Duodenal mucosa (tissue), 2 donors: Measurements from ENCODE around the gene EIF4EBP2.

ENCODE experiments used
- H3K27ac ChIP-seq: one replicate; pipeline ENCODE4 v1.7.0; 2013; ENCODE audit warnings: low read depth, low read length
- H3K27me3 ChIP-seq, 2 donors: one replicate each; pipeline ENCODE4 v1.7.0; 2013; ENCODE audit warnings: low read length in 2 of 2, control low read depth in 1 of 2; ENCODE audit not compliant: insufficient read depth in 2 of 2, control insufficient read depth in 1 of 2
- H3K36me3 ChIP-seq, 2 donors: one replicate each; pipeline ENCODE4 v1.7.0; 2013; ENCODE audit warnings: low read length in 2 of 2, control low read depth in 1 of 2; ENCODE audit not compliant: insufficient read depth in 2 of 2, control insufficient read depth in 1 of 2
- H3K4me1 ChIP-seq, 2 donors: one replicate each; pipeline ENCODE4 v1.7.0; 2013; ENCODE audit warnings: low read length in 2 of 2, control low read depth in 1 of 2; ENCODE audit not compliant: insufficient read depth in 2 of 2, control insufficient read depth in 1 of 2
- H3K4me3 ChIP-seq, 2 donors: one replicate each; pipeline ENCODE4 v1.7.0; 2013; ENCODE audit warnings: low read length in 2 of 2, low read depth in 1 of 2
- H3K9ac ChIP-seq, 2 donors: one replicate each; pipeline ENCODE4 v1.7.0; 2013; ENCODE audit warnings: low read length in 2 of 2, low read depth in 1 of 2
- H3K9me3 ChIP-seq, 2 donors: one replicate each; pipeline ENCODE4 v1.7.0; 2013; ENCODE audit warnings: low read length in 2 of 2, control low read depth in 1 of 2; ENCODE audit not compliant: control insufficient read depth in 1 of 2

EIF4EBP2 gene

DNA sequence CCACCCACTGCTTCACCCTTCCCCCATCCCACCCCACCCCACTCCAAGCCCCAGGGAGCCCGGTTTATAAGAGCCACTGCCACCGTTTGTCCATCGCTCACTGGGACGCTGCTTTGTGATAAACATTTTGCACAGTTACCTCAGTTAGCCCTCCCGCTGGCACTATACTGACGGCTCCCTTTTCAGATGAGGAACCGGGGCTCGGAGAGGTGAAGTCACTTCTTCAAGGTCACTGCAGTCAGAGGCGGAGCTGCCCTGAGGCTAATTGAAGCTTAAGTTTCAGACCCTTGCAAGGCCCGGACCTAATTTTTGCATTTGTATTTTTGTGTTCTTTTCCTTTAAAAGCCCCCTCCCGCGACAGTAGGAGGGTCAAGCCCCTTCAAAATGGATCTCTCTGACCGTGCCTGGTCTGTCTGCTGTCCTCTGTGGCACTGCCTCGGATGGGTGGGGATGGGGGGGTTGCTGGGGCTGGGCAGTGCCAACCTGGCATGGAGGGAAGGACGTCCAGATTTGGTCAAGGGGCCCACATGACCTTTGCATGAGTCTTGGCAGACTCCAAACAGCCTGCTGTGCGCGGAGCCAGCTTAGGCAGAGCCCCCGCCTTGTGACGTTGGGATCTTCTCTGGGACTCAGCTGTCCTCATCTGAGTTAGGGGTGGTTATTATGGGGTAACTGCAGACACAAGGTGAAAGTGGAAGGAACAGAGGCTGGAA lies 55.3 kb downstream of the EIF4EBP2 start:
- no peak overlapping the region for H3K27ac ChIP-seq
- H3K27me3 ChIP-seq: peaks cover 20 to 26% of the 10 kb centered on the region in 2 donors
- H3K4me3 ChIP-seq: no peak overlapping the region
- H3K4me1 ChIP-seq: peaks cover 0 to 6% of the 10 kb centered on the region in 2 donors
- H3K9ac ChIP-seq: no peak overlapping the region
- no peaks in the 10 kb centered on the region for H3K9me3 ChIP-seq
- no peaks in the 10 kb centered on the region for H3K36me3 ChIP-seq

DNA sequence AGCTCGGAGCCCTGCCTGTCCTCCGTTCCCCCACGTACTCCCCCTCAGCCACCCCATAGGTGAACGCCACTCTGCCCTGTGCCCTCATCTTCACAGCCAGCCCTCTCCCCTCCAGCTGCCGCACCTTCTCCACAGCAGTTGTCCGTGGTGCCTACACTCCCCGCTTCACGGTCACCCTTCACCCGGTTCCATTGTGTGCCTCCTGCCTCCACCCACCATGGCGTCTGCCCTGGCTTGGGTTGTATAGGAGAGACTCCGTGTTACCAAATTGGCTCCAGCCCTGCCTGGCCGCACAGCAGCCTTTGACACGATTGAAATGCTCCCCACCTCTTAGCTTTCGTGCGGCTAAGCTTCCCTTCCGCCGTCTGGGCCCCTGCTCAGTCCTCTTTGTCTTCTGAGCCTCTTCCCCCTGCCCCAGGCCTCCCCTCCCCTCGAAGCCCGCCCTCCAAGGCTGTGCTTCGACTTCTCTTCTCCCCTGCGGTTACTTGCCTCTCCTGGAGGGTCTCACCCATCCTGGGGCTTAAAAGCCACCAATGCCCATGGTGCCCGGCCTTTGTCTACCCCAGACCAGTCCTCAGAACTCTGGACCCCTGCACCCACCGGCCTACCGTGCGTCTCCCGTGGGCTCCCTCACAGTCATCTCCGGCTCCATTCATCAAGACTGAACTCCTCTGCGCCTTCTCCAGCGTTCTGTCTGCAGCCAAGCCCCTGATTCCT lies 56.0 kb downstream of the EIF4EBP2 start:
- no peak overlapping the region for H3K9ac ChIP-seq
- peaks cover 20 to 26% of the 10 kb centered on the region in 2 donors for H3K27me3 ChIP-seq
- H3K4me3 ChIP-seq: no peak overlapping the region
- H3K4me1 ChIP-seq: peaks cover 0 to 6% of the 10 kb centered on the region in 2 donors
- H3K9me3 ChIP-seq: no peaks in the 10 kb centered on the region
- no peaks in the 10 kb centered on the region for H3K36me3 ChIP-seq
- no peak overlapping the region for H3K27ac ChIP-seq

DNA sequence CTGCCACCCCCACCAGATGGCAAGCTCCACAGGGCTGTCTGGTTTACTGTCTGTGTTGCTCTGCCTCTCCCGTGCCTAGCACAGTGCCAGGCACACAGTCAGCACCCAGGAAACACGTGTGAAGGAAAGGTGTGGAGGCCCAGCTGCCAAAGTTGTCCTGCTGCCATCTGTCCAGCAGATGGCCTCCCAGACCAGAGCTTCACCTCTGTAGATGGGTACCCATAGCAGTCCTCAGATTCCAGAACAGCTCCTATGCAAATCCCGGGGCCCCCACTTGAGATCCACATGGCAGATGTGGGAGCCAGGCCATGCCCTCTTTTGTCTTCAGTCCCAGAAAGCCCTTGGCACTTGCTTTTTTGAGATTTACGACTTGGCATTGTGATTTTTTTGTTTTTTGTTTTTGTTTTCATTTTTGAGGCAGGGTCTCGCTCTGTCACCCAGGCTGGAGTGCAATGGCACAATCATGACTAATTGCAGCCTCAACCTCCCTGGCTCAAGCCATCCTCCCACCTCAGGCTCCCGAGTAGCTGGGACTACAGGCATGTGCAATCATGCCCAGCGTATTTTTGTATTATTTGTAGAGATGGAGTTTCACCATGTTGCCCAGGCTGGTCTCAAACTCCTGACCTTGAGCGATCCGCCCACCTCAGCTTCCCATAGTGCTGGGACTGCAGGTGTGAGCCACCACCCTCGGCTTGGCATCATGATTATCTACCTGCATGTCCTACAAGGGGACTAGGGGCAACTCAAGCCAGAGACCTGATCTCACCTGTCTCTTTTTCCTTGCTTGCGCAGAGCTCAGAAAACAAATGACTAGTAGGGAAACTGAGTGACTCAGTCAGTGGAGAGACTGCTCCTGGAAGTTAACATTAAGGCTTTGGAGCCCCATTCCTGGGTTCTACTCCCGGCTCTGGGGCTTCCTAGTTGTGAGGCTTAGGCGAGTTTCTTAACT lies 57.7 kb downstream of the EIF4EBP2 start:
- H3K36me3 ChIP-seq: no peaks in the 10 kb centered on the region
- no peak overlapping the region for H3K27ac ChIP-seq
- peaks cover 14 to 20% of the 10 kb centered on the region in 2 donors for H3K27me3 ChIP-seq
- H3K4me3 ChIP-seq: no peak overlapping the region
- peaks cover 0 to 6% of the 10 kb centered on the region in 2 donors for H3K4me1 ChIP-seq
- H3K9ac ChIP-seq: no peak overlapping the region
- H3K9me3 ChIP-seq: no peaks in the 10 kb centered on the region

DNA sequence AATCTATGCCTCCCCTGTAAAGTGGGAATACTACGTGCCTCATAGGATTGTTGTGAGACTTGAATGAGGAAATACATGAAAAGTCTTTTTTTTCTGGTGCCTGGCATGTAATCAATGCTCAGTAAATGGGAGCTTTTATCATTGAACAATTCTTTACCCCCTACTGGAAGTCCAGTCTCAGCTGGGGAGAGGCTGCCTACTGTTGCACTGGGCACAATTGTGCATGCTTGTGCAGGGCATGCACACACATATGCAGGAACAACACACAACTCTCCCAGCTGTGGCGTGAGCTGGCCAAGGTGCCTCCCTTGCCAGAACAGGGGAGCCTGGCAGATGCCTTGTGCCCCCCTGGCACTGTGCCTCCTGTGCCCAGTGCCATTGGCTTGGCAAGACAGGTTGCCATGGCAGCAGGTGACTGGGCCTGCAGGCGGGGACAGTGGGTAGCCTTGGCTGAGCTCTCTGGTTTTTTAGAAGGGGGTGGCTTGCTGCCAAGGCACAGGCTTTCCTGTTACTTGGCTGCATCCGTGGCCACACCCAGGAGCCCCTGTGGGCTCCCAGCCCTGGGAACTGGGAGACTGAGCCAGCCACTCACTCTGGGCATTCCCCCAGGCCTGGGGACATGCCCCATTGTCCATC lies 58.5 kb downstream of the EIF4EBP2 start:
- H3K9ac ChIP-seq: no peak overlapping the region
- no peaks in the 10 kb centered on the region for H3K36me3 ChIP-seq
- H3K4me3 ChIP-seq: no peak overlapping the region
- peaks cover 0 to 6% of the 10 kb centered on the region in 2 donors for H3K4me1 ChIP-seq
- peaks cover 10 to 20% of the 10 kb centered on the region in 2 donors for H3K27me3 ChIP-seq
- H3K27ac ChIP-seq: no peak overlapping the region
- H3K9me3 ChIP-seq: no peaks in the 10 kb centered on the region

DNA sequence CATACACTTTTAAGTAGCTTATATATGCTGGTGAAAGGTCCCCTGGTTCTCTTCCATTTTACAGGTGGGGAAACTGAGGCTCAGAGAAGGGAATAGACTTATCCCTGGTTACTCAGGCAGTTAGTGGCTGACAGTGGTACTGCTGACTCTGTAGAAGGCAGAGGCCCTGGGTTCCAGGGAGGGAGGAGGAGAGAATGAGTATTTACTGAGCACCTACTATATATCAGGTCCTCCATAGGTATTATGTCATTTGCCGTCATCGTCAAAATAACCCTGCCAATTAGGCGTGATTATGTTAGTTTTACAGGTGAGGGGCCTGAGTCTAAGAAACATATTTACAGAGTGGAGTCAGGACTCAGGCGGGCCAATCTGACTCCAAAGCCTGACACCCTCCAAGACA lies 61.3 kb downstream of the EIF4EBP2 start:
- no peaks in the 10 kb centered on the region for H3K27me3 ChIP-seq
- H3K4me3 ChIP-seq: no peak overlapping the region
- no peaks in the 10 kb centered on the region for H3K9me3 ChIP-seq
- H3K4me1 ChIP-seq: no peaks in the 10 kb centered on the region
- H3K9ac ChIP-seq: no peak overlapping the region
- no peaks in the 10 kb centered on the region for H3K36me3 ChIP-seq
- H3K27ac ChIP-seq: no peak overlapping the region

DNA sequence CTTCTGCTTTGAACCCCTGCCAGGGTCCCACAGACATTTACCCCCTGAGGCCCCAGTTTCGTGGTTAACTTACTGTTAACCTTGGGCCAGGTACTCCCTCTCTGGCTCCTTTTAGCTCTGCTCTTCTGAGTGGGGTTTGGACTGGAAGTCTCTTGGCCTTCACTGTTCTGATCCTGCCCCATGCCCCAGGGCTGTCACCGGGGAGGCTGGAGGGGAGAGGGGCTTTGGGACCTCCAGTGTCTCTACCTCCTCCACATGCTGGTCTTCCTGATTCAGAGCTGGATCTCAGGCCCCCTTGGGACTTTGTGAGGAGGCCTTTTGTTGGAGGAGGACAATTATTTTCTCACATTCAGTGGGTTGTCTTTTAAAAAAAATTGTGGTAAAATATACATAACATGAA lies 61.9 kb downstream of the EIF4EBP2 start:
- H3K36me3 ChIP-seq: no peaks in the 10 kb centered on the region
- H3K4me3 ChIP-seq: no peak overlapping the region
- H3K27ac ChIP-seq: no peak overlapping the region
- H3K9me3 ChIP-seq: no peaks in the 10 kb centered on the region
- no peaks in the 10 kb centered on the region for H3K27me3 ChIP-seq
- no peak overlapping the region for H3K9ac ChIP-seq
- H3K4me1 ChIP-seq: no peaks in the 10 kb centered on the region

DNA sequence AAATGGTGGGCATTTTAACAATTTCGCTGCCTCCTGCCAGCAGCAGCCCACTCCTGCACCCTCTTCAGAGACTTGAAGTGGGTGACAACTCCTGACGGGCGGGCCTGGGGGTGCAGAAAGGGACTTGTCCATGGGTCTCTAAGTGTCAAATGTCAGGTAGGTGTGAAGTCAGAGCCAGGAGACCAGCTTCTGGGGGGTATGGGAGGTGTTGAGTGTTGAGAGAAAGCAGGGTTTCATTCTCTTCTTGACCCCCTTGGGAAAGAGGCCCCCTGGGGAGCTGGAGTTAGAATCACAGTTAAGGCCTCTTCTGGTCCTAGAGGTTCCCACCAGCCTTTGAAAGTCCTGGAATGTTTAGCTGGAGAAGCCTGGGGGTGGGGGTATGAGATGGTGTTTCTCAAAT lies 63.0 kb downstream of the EIF4EBP2 start:
- no peaks in the 10 kb centered on the region for H3K27me3 ChIP-seq
- H3K9ac ChIP-seq: no peak overlapping the region
- no peaks in the 10 kb centered on the region for H3K4me1 ChIP-seq
- no peaks in the 10 kb centered on the region for H3K36me3 ChIP-seq
- no peaks in the 10 kb centered on the region for H3K9me3 ChIP-seq
- no peak overlapping the region for H3K4me3 ChIP-seq
- H3K27ac ChIP-seq: no peak overlapping the region

DNA sequence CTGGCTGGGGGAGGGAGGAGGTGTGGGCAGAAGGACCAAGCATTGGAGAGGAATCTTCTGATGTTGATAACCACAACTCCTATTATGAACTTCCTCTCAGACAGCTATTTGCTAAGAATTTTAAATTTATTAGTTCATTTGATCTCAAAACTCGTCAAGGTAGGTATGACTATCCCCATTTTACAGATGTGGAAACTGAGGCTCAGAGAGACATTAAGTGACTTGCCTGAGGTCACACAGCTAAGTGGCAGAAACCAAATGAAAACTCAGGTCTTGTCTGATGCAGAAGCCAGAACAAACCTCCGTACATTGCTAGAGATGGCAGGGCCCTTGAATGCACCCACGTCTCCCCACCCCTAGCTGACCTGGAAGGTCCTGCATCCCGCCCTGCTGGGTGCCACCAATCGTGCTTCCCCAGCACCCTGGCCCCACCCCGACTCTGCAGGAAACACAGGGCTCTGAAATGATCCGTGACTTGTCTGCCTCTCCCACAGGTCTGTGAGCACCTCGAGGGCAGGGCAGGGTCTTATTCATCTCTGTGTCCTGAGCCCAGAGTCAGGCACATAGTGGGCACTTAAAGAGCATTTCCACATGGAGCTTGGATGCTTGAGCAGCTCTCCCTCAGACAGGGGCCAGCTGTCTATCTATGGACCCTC lies 69.0 kb downstream of the EIF4EBP2 start:
- H3K36me3 ChIP-seq: no peaks in the 10 kb centered on the region
- no peak overlapping the region for H3K9ac ChIP-seq
- H3K27me3 ChIP-seq: peaks cover 4 to 10% of the 10 kb centered on the region in 2 donors
- no peaks in the 10 kb centered on the region for H3K9me3 ChIP-seq
- H3K4me1 ChIP-seq: peaks cover 6 to 8% of the 10 kb centered on the region in 2 donors
- H3K4me3 ChIP-seq: no peak overlapping the region
- no peak overlapping the region for H3K27ac ChIP-seq

DNA sequence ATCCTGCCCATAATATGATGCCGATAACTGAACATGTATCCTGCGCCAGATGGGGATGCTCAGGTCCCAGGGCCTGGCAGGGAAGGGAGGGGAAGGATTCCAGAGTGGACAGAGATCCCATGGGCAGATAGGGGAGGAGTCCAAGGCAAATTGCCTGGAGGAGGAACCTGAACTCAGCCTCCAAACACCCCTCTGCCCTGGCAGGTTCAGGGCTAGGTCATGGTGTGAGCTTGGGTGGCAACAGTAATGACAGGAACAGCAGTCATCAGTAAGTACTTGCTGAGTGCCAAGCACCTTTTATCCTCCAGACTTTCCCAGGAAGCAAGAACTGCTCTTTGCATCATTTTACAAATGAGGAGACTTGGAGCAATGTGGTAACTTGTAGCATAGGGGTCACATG lies 70.8 kb downstream of the EIF4EBP2 start:
- no peaks in the 10 kb centered on the region for H3K36me3 ChIP-seq
- no peak overlapping the region for H3K27ac ChIP-seq
- peaks cover 11 to 15% of the 10 kb centered on the region in 2 donors for H3K27me3 ChIP-seq
- H3K4me1 ChIP-seq: peaks cover 9 to 16% of the 10 kb centered on the region in 2 donors
- no peak overlapping the region for H3K9ac ChIP-seq
- H3K4me3 ChIP-seq: no peak overlapping the region
- no peaks in the 10 kb centered on the region for H3K9me3 ChIP-seq
